Ovary (tissue), 3 donors: ENCODE measurements around the gene UGT1A5.

Experiments used
- EP300 ChIP-seq: sonication (generic); formaldehyde crosslinking; IDR thresholded peaks from one replicate; pipeline ENCODE4 v1.6.1; 2017; ENCODE audit warnings: antibody characterized with exemption
- POLR2A ChIP-seq: fragments of 450-650 bp; IDR thresholded peaks from one replicate; pipeline ENCODE4 v1.6.1; 2017; ENCODE audit warnings: antibody characterized with exemption, mild to moderate bottlenecking, moderate library complexity
- TF ChIP-seq, protein P1 (sequence below), 3 donors: fragments of 450-650 bp in 2 of 3; fragments of 200-600 bp in 1 of 3; IDR thresholded peaks; one replicate each; pipeline versions ENCODE4 v1.5.1 to v1.8.0; 2016 to 2022; ENCODE audit warnings: antibody characterized with exemption in 3 of 3, mild to moderate bottlenecking in 1 of 3
- donor health status: DM: no; HTN: no; CAD: no.

DNA sequence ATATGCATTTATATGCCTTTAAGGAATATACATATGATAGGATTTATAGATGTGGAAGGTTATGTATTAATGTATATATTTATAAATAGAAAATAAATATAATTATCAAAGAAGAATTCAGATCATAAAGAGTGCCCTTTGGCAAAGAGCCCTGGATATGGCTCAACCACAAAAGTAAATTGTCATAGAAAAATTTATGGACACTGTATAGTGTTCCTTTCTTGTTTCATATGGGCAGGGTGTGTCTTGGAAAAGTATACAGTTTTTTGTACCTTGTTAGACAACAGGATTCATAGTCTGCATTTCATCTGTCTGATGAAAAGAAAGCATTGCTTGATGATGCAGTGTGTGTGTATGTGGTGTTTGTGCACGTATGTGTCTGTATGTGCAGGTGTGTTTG is 28.1 kb upstream of the UGT1A5 start:
- TF ChIP-seq, protein P1, sequence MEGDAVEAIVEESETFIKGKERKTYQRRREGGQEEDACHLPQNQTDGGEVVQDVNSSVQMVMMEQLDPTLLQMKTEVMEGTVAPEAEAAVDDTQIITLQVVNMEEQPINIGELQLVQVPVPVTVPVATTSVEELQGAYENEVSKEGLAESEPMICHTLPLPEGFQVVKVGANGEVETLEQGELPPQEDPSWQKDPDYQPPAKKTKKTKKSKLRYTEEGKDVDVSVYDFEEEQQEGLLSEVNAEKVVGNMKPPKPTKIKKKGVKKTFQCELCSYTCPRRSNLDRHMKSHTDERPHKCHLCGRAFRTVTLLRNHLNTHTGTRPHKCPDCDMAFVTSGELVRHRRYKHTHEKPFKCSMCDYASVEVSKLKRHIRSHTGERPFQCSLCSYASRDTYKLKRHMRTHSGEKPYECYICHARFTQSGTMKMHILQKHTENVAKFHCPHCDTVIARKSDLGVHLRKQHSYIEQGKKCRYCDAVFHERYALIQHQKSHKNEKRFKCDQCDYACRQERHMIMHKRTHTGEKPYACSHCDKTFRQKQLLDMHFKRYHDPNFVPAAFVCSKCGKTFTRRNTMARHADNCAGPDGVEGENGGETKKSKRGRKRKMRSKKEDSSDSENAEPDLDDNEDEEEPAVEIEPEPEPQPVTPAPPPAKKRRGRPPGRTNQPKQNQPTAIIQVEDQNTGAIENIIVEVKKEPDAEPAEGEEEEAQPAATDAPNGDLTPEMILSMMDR (IDR thresholded peaks at IDR 0.05), result no peak
- TF ChIP-seq POLR2A (no peak), EP300 (no peak)
